ENCODE results near the gene OTUD4.

OTUD4 gene

GRCh38 chr4:145168581-145169187 lies 11.7 kb downstream of the OTUD4 start:
- peak; percentile 12 for DNase-seq (ENCODE audit: low read depth)
- no peak overlapping the region for H3K4me3 ChIP-seq (ENCODE audit: low read length)
- TF ChIP-seq, protein P1, sequence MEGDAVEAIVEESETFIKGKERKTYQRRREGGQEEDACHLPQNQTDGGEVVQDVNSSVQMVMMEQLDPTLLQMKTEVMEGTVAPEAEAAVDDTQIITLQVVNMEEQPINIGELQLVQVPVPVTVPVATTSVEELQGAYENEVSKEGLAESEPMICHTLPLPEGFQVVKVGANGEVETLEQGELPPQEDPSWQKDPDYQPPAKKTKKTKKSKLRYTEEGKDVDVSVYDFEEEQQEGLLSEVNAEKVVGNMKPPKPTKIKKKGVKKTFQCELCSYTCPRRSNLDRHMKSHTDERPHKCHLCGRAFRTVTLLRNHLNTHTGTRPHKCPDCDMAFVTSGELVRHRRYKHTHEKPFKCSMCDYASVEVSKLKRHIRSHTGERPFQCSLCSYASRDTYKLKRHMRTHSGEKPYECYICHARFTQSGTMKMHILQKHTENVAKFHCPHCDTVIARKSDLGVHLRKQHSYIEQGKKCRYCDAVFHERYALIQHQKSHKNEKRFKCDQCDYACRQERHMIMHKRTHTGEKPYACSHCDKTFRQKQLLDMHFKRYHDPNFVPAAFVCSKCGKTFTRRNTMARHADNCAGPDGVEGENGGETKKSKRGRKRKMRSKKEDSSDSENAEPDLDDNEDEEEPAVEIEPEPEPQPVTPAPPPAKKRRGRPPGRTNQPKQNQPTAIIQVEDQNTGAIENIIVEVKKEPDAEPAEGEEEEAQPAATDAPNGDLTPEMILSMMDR (conservative IDR thresholded peaks at IDR 0.05; ENCODE audit: low read length), result no peak

DNA sequence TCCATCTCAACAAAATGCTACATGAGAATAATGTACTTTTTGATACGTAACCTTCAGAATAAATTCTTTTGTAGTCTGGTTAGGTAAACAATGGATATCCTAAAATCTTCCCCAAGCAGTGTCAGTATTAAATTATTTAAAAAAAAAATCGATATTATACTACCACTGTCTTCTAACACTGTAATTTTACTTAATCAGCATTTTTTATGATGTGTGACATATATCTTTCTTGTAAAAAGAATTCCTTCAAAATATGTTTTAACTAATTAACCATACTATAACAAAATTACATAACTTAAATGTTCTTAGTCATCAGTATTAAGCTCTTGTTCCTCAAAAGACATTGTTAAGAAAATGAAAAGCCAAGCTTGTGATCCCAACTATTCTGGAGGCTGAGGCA lies 12.5 kb downstream of the OTUD4 start:
- TF ChIP-seq, protein P1 (conservative IDR thresholded peaks at IDR 0.05; ENCODE audit: low read length), result no peak
- DNase-seq (ENCODE audit: low read depth), result no peak
- no peak overlapping the region for H3K4me3 ChIP-seq (ENCODE audit: low read length)

DNA sequence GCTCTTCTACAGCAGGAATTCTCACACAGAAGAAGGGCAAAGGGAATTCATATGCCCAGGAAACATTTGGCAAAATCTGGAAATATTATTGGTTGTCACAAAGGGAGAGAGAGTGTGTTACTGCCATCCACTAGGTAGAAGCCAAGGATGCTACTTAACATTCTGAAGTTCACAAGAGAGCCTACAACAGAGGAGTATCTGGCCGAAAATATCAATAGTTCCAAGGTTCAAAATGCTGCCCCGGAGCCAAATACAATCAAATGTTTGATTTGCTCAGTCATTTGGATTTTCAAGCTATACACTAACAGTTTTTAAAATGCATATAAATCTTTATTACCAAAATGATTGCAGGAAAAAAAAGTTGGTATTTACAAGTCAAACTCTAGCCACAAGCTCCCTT lies 18.8 kb downstream of the OTUD4 start:
- TF ChIP-seq, protein P1 (conservative IDR thresholded peaks at IDR 0.05; ENCODE audit: low read length), result no peak
- no peak overlapping the region for H3K4me3 ChIP-seq (ENCODE audit: low read length)
- DNase-seq (ENCODE audit: low read depth), result no peak

DNA sequence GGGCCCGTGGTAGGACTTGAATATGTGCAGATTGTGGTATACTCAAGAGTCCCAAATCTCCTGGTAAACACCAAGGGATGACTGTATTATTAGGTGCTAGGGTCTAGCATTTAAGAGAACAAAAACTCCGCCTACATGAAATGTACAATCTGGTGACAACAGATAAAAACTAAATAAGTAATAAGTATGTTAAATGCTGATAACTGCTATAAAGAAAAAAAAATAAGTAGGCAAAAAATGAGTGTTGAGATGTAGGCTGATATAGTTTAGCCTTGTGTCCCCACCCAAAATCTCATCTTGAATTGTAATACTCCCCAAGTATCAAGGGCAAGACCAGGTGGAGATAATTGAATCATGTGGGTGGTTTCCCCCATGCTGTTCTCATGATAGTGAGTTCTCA lies 23.4 kb downstream of the OTUD4 start:
- H3K4me3 ChIP-seq (ENCODE audit: low read length), result no peak overlapping the region
- DNase-seq (ENCODE audit: low read depth), result no peak
- TF ChIP-seq, protein P1 (conservative IDR thresholded peaks at IDR 0.05; ENCODE audit: low read length), result no peak

DNA sequence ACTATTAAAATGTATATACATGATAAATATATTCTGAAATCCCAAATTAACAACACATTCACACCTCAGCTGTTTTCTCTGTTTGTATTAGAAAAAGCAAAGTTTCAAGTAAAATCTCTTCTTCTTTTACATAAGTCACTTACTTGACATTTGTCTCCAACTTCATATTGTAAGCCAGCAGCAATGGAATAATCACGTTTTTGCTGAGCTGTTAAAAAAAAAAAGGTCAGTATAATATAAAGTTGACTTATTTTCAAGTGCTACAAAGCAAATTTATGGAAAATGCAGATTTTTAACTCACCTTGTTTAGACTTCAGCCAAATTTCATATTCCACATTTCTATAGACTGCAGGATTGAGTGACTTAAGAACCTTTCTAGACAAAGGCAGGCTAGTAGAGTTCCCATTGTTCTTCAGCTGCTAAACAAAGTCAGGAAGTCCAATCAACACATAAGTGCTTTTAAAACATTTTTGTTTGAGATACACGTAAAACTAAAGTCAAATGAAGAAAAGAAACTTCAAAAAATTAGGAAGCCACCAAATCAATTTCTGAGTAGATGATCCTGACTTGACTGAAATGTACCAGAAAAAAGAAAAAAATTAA lies 25.0 kb downstream of the OTUD4 start:
- H3K4me3 ChIP-seq (ENCODE audit: low read length), result no peak overlapping the region
- DNase-seq (ENCODE audit: low read depth), result no peak
- TF ChIP-seq, protein P1 (conservative IDR thresholded peaks at IDR 0.05; ENCODE audit: low read length), result no peak

DNA sequence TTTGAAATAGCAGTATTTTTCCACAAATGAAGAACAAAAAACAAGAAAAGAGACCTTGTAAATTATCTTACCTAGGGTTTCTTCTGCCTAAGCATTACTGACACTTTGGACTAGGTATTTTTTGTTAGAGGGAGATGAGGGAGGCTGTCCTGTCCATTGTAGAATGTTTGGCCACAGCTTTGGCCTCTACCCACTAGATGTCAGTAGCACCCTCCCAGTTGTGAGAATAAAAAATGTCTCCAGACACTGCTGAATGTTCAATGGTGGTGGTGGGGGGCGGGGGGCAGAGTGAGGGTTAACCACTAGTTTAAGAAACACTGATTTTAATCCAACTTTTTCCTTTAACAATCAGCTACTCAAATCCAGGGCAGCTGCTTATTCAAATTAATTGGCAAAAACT lies 25.8 kb downstream of the OTUD4 start:
- no peak overlapping the region for H3K4me3 ChIP-seq (ENCODE audit: low read length)
- peak; percentile 33 for DNase-seq (ENCODE audit: low read depth)
- TF ChIP-seq, protein P1 (conservative IDR thresholded peaks at IDR 0.05; ENCODE audit: low read length), result peak; percentile 63

DNA sequence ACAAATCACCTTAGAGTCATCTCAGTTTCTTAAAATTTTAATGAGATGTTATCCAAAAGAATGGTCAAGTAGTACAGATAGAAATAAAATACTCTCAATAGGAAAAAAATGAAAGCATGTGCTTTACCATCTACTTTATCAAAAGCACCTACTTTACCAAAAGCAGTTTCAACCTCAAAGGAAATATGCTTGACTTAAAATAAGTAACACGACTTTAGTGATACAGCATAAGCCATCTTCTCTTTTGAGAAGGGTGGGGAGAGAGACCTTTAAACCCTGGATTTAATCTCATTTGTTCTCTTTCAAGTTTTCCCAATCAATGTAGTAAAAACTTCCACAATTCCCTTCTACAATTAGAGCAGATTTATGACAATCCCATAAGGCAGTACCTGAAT lies 26.5 kb downstream of the OTUD4 start:
- no peak overlapping the region for H3K4me3 ChIP-seq (ENCODE audit: low read length)
- DNase-seq (ENCODE audit: low read depth), result no peak
- TF ChIP-seq, protein P1 (conservative IDR thresholded peaks at IDR 0.05; ENCODE audit: low read length), result no peak

Data from AG10803 (cell line).